Upper lobe of left lung (tissue), 6 donors: Measurements from ENCODE around the gene TCF7L1. TPM values are rescaled to one million over a fixed set of nuclear protein-coding genes. Genes with fewer than 3 reads are reported as not detected.

Experiments
- ATAC-seq, 2 donors: fragments of 200-7000 bp; cut with Tn5 transposase; one replicate each; pipeline ENCODE4 v1.9.1; 2022; ENCODE audit warnings: mild to moderate bottlenecking in 2 of 2, moderate library complexity in 2 of 2; ENCODE audit not compliant: low FRiP score in 2 of 2
- DNase-seq, 2 donors: peaks; one replicate each; pipeline ENCODE4 v3.0.0-alpha.2; 2019 to 2020
- H3K27ac ChIP-seq, 4 donors: fragments of 200-600 bp; sonication (generic); one replicate each; pipeline ENCODE4 v1.5.1; 2016 to 2019
- H3K27me3 ChIP-seq, 4 donors: fragments of 200-600 bp; sonication (generic); one replicate each; pipeline ENCODE4 v1.5.1; 2017 to 2019
- H3K36me3 ChIP-seq, 4 donors: fragments of 200-600 bp; sonication (generic); one replicate each; pipeline ENCODE4 v1.5.1; 2016 to 2019
- H3K4me1 ChIP-seq, 4 donors: fragments of 200-600 bp; sonication (generic); one replicate each; pipeline ENCODE4 v1.5.1; 2018 to 2019
- H3K4me3 ChIP-seq, 4 donors: fragments of 200-600 bp; sonication (generic); one replicate each; pipeline ENCODE4 v1.5.1; 2017 to 2019; ENCODE audit warnings: mild to moderate bottlenecking in 2 of 4, moderate library complexity in 1 of 4
- H3K9me3 ChIP-seq, 4 donors: fragments of 200-600 bp; sonication (generic); one replicate each; pipeline ENCODE4 v1.5.1; 2018 to 2019
- EP300 ChIP-seq, 4 donors: sonication (generic); formaldehyde crosslinking; IDR thresholded peaks; one replicate each; pipeline ENCODE4 v1.5.1; 2017; ENCODE audit warnings: antibody characterized with exemption in 4 of 4, control low read depth in 2 of 4
- POLR2A ChIP-seq, 4 donors: fragments of 450-650 bp; IDR thresholded peaks; one replicate each; pipeline ENCODE4 v1.5.1; 2016 to 2017; ENCODE audit warnings: antibody characterized with exemption in 4 of 4, mild to moderate bottlenecking in 2 of 4
- POLR2AphosphoS5 ChIP-seq, 2 donors: sonication (generic); formaldehyde crosslinking; IDR thresholded peaks; one replicate each; pipeline ENCODE4 v1.5.1; 2017; ENCODE audit warnings: antibody characterized with exemption in 2 of 2
- WGBS, 2 donors: methylation state at CpG; one replicate each; pipeline ENCODE4 v1.1.5; 2017 to 2018; 5-methylcytosine and 5-hydroxymethylcytosine counted together
- total RNA-seq, 6 donors: library from RNA; depleted of rRNA in 4 of 6; stranded (reverse); fragments of >200 nt in 4 of 6; gene quantifications; one replicate each; pipeline versions ENCODE4 v1.1.0 to v1.2.1, GENCODE V29; 2016 to 2021
- TF ChIP-seq, protein P1 (sequence below), 6 experiments: fragments of 450-650 bp in 4 of 6; fragments of 200-600 bp in 2 of 6; sonication (generic) in 2 of 6; IDR thresholded peaks; one replicate each; pipeline ENCODE4 v1.5.1; 2016 to 2019; ENCODE audit warnings: antibody characterized with exemption in 6 of 6
- donor health status: DM: no; HTN: no; CAD: no; lungs with moderate emphysema.
- donor health status: DM: no; HTN: yes; CAD: no; lungs with severe emphysema.

Gene TCF7L1
- total RNA-seq, 6 donors from 2014 or later: 7.3 to 18.4 (median 11.2) TPM

DNA sequence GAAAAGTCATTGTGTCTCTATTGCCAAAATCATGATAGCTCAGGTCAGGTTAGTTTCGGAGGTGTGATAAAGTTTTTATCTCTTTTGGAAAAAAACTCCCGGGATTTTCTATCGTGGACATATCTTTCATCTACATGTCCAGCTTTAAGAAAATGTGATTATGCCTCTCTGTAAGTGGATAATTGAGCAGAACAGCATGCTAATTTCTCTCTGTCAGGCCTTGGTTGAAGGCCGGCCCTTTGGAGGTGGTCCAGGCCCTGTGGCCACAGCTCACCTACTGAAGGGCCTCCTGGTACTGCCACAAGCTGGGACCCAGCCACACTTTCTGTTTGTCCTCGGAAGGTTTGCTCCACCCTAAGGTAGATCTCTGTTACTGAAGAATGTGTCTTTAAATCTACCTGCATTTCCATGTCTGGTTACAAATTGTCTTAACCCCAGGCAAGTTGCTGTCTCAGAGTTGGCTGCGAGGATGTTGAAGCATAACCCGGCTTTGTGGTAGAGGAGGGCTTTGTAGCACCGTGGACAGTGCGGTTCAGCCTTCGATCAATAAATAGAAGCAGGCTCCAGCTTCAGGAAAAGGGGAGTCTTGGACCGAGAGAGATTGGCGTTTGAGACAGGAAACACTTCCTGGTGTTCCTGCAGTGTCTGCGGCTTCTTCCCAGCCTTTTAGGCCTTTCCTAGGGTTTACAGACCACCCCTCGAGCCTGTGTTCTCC, 25.5 kb downstream of the TCF7L1 start:
- H3K4me1 ChIP-seq: peaks cover 31 to 72% (median 63%) of the 10 kb centered on the region in 4 donors
- no peaks in the 10 kb centered on the region for H3K27me3 ChIP-seq
- DNase-seq (peak in 1 of 2 donors; percentile 74), ATAC-seq (peak in 1 of 2 donors; percentile 44)
- TF ChIP-seq EP300 (IDR thresholded peaks at IDR 0.05): no peak
- TF ChIP-seq, protein P1, sequence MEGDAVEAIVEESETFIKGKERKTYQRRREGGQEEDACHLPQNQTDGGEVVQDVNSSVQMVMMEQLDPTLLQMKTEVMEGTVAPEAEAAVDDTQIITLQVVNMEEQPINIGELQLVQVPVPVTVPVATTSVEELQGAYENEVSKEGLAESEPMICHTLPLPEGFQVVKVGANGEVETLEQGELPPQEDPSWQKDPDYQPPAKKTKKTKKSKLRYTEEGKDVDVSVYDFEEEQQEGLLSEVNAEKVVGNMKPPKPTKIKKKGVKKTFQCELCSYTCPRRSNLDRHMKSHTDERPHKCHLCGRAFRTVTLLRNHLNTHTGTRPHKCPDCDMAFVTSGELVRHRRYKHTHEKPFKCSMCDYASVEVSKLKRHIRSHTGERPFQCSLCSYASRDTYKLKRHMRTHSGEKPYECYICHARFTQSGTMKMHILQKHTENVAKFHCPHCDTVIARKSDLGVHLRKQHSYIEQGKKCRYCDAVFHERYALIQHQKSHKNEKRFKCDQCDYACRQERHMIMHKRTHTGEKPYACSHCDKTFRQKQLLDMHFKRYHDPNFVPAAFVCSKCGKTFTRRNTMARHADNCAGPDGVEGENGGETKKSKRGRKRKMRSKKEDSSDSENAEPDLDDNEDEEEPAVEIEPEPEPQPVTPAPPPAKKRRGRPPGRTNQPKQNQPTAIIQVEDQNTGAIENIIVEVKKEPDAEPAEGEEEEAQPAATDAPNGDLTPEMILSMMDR (IDR thresholded peaks at IDR 0.05): no peak
- TF ChIP-seq POLR2AphosphoS5 (IDR thresholded peaks at IDR 0.05): no peak
- no peak for TF ChIP-seq POLR2A (IDR thresholded peaks at IDR 0.05)
- 63 to 65% methylated on average over 13 to 14 of the region's 14 CpGs for WGBS, 2 donors
- no peaks in the 10 kb centered on the region for H3K36me3 ChIP-seq
- no peak overlapping the region for H3K4me3 ChIP-seq
- peak overlapping the region; percentile 33 to 59 (median 48) for H3K27ac ChIP-seq
- H3K9me3 ChIP-seq: no peaks in the 10 kb centered on the region

GRCh38 chr2:85159589-85159988, 26.4 kb downstream of the TCF7L1 start:
- DNase-seq (no peak), ATAC-seq (no peak)
- H3K27ac ChIP-seq: peak overlapping the region in 3 of 4 donors; percentile 33 to 59 (median 46)
- TF ChIP-seq EP300 (IDR thresholded peaks at IDR 0.05) (no peak), POLR2A (IDR thresholded peaks at IDR 0.05) (no peak), POLR2AphosphoS5 (IDR thresholded peaks at IDR 0.05) (no peak)
- TF ChIP-seq, protein P1 (IDR thresholded peaks at IDR 0.05): no peak
- peaks cover 34 to 72% (median 67%) of the 10 kb centered on the region in 4 donors for H3K4me1 ChIP-seq
- H3K36me3 ChIP-seq: no peaks in the 10 kb centered on the region
- no peaks in the 10 kb centered on the region for H3K27me3 ChIP-seq
- no peak overlapping the region for H3K4me3 ChIP-seq
- 67 to 70% methylated on average over 3 to 6 of the region's 6 CpGs for WGBS, 2 donors
- H3K9me3 ChIP-seq: no peaks in the 10 kb centered on the region

DNA sequence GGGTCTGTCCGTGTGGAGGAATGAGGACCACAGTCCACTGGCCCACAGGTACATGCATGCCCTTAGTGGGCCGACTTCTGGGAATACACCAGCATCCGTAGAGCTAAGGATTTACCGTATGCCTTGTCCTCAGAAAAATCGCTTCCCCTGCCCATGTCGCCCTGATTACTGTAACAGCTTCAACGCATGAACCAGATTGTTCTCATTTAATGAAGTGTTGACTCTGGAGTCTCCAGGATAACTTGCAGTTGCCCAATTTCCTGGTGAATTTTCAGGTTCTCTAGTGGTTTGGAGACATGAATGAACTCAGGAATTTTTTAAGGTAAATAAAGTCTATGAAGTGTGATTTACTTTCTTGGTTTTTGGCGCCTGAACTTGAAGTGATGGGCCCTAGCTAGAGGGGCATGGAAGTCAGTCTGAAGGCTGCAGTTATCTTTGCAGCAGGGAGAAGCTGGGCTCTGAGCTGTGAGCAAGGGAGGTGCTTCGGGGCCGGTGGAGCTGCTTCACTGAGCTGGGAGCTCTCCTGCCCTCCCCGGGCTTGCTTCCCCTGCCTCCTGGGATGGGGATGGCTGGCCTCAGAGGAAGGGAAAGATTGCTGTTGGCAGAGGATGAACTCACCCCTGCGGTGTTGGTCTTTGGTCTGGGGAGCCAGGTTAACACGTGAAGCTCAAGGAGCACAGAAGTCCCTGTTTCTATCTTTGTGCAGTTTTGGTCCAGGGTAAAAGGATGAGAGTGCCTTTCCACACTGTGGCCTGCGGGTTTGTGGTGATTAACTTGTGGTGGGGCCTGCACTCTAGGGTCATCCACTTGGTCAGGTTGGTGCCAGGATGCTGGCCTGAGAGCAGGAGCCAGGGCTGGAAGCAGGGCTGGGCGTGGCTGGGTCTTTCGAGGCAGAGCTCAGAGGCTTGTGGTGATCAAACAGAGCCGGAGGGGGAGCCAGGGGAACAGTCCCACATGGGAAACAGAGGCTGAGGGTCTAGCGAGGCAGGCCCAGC, 28.1 kb downstream of the TCF7L1 start:
- Histone ChIP-seq H3K4me1 (peaks cover 32 to 77% (median 68%) of the 10 kb centered on the region in 4 donors), H3K36me3 (no peaks in the 10 kb centered on the region), H3K9me3 (no peaks in the 10 kb centered on the region), H3K27me3 (no peaks in the 10 kb centered on the region), H3K27ac (peak overlapping the region; percentile 31 to 59 (median 44)), H3K4me3 (no peak overlapping the region)
- DNase-seq: peak in 1 of 2 donors; percentile 58
- TF ChIP-seq POLR2AphosphoS5 (IDR thresholded peaks at IDR 0.05) (peak in 1 of 2 donors; percentile 38), POLR2A (IDR thresholded peaks at IDR 0.05) (no peak), EP300 (IDR thresholded peaks at IDR 0.05) (peak in 3 of 4 donors; percentile 41 to 80 (median 72))
- 59% methylated on average over 17 to 18 of the region's 18 CpGs for WGBS, 2 donors
- ATAC-seq: peak; percentile 17 to 46

DNA sequence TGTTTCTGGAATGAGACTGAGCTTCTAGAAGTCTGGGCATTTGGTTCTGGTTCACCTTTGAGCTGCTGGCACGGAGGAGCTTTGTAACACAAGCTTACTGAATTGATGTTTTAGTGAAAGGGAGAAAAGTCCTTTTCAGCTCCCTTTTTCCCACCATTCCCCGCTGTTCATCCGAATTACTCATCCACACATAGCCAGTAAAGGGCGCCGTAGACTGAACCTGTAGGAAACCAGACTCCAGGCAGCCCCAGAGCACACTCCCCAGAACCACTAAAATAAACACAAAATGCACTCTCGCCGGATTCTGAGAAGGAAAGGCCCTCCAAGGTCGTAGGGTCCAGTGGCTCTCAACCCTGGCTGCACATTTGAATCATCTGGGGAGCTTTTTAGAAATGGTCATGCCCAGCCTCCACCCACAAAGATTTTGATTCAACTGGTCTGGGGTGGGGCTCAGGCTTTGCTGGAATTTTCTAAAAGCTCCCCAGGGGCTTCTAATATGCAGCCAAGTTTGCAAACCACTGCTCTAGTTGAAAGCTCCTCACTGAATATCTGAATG, 29.6 kb downstream of the TCF7L1 start:
- ATAC-seq (peak in 1 of 2 donors; percentile 70), DNase-seq (peak in 1 of 2 donors; percentile 32)
- no peaks in the 10 kb centered on the region for H3K9me3 ChIP-seq
- H3K27ac ChIP-seq: peak overlapping the region in 2 of 4 donors; percentile 17 to 33
- no peaks in the 10 kb centered on the region for H3K36me3 ChIP-seq
- TF ChIP-seq EP300 (IDR thresholded peaks at IDR 0.05) (no peak), POLR2AphosphoS5 (IDR thresholded peaks at IDR 0.05) (no peak), POLR2A (IDR thresholded peaks at IDR 0.05) (no peak)
- TF ChIP-seq, protein P1 (IDR thresholded peaks at IDR 0.05): no peak
- 37 to 57% methylated on average over 5 to 8 of the region's 8 CpGs for WGBS, 2 donors
- no peaks in the 10 kb centered on the region for H3K27me3 ChIP-seq
- H3K4me3 ChIP-seq: no peak overlapping the region
- H3K4me1 ChIP-seq: peaks cover 22 to 73% (median 63%) of the 10 kb centered on the region in 4 donors
